T-helper 2 cell treated with Interferon-gamma antibody and Interleukin-4, amounts not matched to agents 100 ng/mL and 5 ng/mL, for 36 hours (primary cell): ENCODE measurements around the gene NEK10. TPM values are rescaled to one million over a fixed set of nuclear protein-coding genes. Genes with fewer than 3 reads are reported as not detected.
"Not testable (repeated sequence)": the region's sequence is repeated elsewhere in the genome, so short reads cannot be mapped to it uniquely, and the experiment has no call there.

Source experiments
- intact Hi-C: fragments of 100-400 bp; cut with micrococcal nuclease; formaldehyde crosslinking; loops from one replicate; pipeline ENCODE4 v1.15.1; 2023
- total RNA-seq: library from RNA; stranded (reverse); gene quantifications from 2 replicates; pipeline ENCODE4 v1.2.3, GENCODE V29; 2022

The NEK10 gene
- total RNA-seq, 1 donor from 2014 or later, result 1.5 TPM

- intact Hi-C loops, result no loop called here
Measured at GRCh38 chr3:27319847-27320526, 49.2 kb downstream of the NEK10 start.

GRCh38 chr3:27319304-27319703 is 49.9 kb downstream of the NEK10 start:
- intact Hi-C loops, result no loop called here

GRCh38 chr3:27317096-27317495 is 52.1 kb downstream of the NEK10 start:
- intact Hi-C loops, result no loop called here

- intact Hi-C loops, result no loop called here
Measured at GRCh38 chr3:27315003-27315402, 54.2 kb downstream of the NEK10 start.

- intact Hi-C loops, result loop anchor here (1.0 to 5.0 kb wide), 3 partner anchors 45 to 369 kb away; no protein-coding TSS in a partner anchor
Measured at GRCh38 chr3:27312044-27312668, 57.0 kb downstream of the NEK10 start.

GRCh38 chr3:27311400-27311799 is 57.8 kb downstream of the NEK10 start:
- intact Hi-C loops, result loop anchor here (5.0 kb wide), 1 partner anchor 46 kb away; no protein-coding TSS in a partner anchor

GRCh38 chr3:27310688-27311087 is 58.5 kb downstream of the NEK10 start:
- intact Hi-C loops, result loop anchor here (5.0 kb wide), 1 partner anchor 47 kb away; no protein-coding TSS in a partner anchor

- intact Hi-C loops, result no loop called here
Measured at GRCh38 chr3:27307566-27307965, 61.6 kb downstream of the NEK10 start.

- intact Hi-C loops, result no loop called here
Measured at GRCh38 chr3:27302891-27303290, 66.3 kb downstream of the NEK10 start.

GRCh38 chr3:27298981-27299380 is 70.2 kb downstream of the NEK10 start:
- intact Hi-C loops, result not testable (repeated sequence)

- intact Hi-C loops, result no loop called here
Measured at GRCh38 chr3:27293939-27294338, 75.2 kb downstream of the NEK10 start.

- intact Hi-C loops, result no loop called here
Measured at GRCh38 chr3:27290760-27291159, 78.4 kb downstream of the NEK10 start.

GRCh38 chr3:27289769-27290413 is 79.3 kb downstream of the NEK10 start:
- intact Hi-C loops, result no loop called here

GRCh38 chr3:27287052-27287451 is 82.1 kb downstream of the NEK10 start:
- intact Hi-C loops, result no loop called here

GRCh38 chr3:27286467-27286866 is 82.7 kb downstream of the NEK10 start:
- intact Hi-C loops, result not testable (repeated sequence)

GRCh38 chr3:27285668-27286067 is 83.5 kb downstream of the NEK10 start:
- intact Hi-C loops, result no loop called here

GRCh38 chr3:27281671-27282150 is 87.5 kb downstream of the NEK10 start:
- intact Hi-C loops, result no loop called here

- intact Hi-C loops, result no loop called here
Measured at GRCh38 chr3:27279123-27279522, 90.1 kb downstream of the NEK10 start.

GRCh38 chr3:27278383-27279055 is 90.7 kb downstream of the NEK10 start:
- intact Hi-C loops, result no loop called here

GRCh38 chr3:27275441-27275990 is 93.7 kb downstream of the NEK10 start:
- intact Hi-C loops, result no loop called here

- intact Hi-C loops, result no loop called here
Measured at GRCh38 chr3:27271890-27272289, 97.3 kb downstream of the NEK10 start.
